NCI-H2081 (cell line): Measurements from ENCODE around the gene ZMYND12.

ENCODE experiments used
- DNase-seq, 2 experiments: peaks; one replicate each; lab custom pipeline; 2025; lab: John Stamatoyannopoulos, UW

ZMYND12 gene

GRCh38 chr1:42392967-42393848 is 62.6 kb downstream of the ZMYND12 start:
- DNase-seq: no peak

DNA sequence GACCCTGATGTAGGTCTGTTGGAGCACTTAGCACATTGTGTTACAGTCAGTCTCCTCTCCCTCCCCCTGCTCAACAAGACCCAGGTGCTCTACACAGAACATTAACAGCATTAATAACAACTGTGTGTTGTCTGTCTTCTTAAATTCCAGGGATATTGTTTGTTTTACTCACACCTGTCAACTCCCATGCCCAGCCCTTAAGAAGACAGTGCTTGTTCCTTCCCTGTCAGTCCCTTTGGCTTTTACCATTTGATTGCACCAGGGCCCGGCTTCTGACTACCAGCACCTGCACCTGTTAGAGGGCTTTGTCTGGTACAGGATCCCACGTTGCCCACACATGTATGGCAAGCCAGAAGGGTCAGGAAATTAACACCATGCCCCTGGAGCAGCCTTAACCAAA is 63.6 kb downstream of the ZMYND12 start:
- peak in 1 of 2 experiments; percentile 47 for DNase-seq

DNA sequence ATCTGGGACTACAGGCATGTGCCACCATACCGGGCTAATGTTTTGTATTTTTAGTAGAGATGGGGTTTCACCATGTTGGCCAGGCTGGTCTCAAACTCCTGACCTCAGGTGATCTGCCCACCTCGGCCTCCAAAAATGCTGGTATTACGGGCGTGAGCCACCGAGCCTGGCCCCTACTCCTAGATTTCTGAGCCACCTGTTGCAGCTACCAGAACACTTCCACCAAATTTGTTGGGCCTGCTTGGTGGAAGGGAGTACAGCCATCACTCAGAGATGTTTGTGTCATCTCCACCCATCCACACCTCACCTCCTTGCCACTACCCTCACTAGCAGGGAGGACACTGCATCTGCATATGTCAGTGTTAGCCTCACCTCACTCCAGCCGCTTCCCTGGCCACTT is 69.8 kb downstream of the ZMYND12 start:
- no peak for DNase-seq

GRCh38 chr1:42385283-42385682 is 70.5 kb downstream of the ZMYND12 start:
- no peak for DNase-seq

GRCh38 chr1:42381280-42381673 is 74.5 kb downstream of the ZMYND12 start:
- DNase-seq: no peak

GRCh38 chr1:42380586-42381279 is 75.1 kb downstream of the ZMYND12 start, which contains the start of gene RIMKLA:
RIMKLA (plus strand) TSS chr1:42380792; CDS start chr1:42380935, 143 bp downstream.
- peak; percentile 88 to 93 for DNase-seq
